Chondrocyte (in vitro differentiated cells): Measurements from ENCODE around the gene LCE6A. TPM values are rescaled to one million over a fixed set of nuclear protein-coding genes. Genes with fewer than 3 reads are reported as not detected.

Source experiments
- DNase-seq: peaks from one replicate; pipeline ENCODE4 v3.0.0; 2021; ENCODE audit warnings: mixed read lengths, low spot score
- H3K27ac Mint-ChIP-seq: one replicate; pipeline ENCODE4 v1.8.0; 2021; ENCODE audit warnings: mild to moderate bottlenecking, moderate library complexity, mixed read lengths; ENCODE audit not compliant: unreplicated experiment
- H3K27me3 Mint-ChIP-seq: 2 replicates; pipeline ENCODE4 v1.8.0; 2021; ENCODE audit warnings: low read depth, mixed read lengths
- H3K36me3 Mint-ChIP-seq: 2 replicates; pipeline ENCODE4 v1.8.0; 2021; ENCODE audit warnings: low read depth, mixed read lengths
- H3K4me1 Mint-ChIP-seq: 2 replicates; pipeline ENCODE4 v1.8.0; 2021; ENCODE audit warnings: low read depth, mild to moderate bottlenecking, mixed read lengths
- H3K4me3 Mint-ChIP-seq: one replicate; pipeline ENCODE4 v1.8.0; 2021; ENCODE audit warnings: mild to moderate bottlenecking, moderate library complexity, mixed read lengths; ENCODE audit not compliant: unreplicated experiment
- H3K9me3 Mint-ChIP-seq: 2 replicates; pipeline ENCODE4 v1.8.0; 2021; ENCODE audit warnings: low read depth, mixed read lengths
- total RNA-seq: library from RNA; stranded (reverse); gene quantifications from 3 replicates; pipeline ENCODE4 v1.2.1, GENCODE V29; 2021
- TF ChIP-seq, protein P1 (sequence below): fragments of 200-600 bp; sonication (generic); IDR thresholded peaks from 2 replicates; pipeline ENCODE4 v1.5.0; 2021; ENCODE audit warnings: antibody characterized with exemption, mild to moderate bottlenecking, moderate library complexity

The LCE6A gene
- total RNA-seq, 1 donor from 2014 or later, result not detected

DNA sequence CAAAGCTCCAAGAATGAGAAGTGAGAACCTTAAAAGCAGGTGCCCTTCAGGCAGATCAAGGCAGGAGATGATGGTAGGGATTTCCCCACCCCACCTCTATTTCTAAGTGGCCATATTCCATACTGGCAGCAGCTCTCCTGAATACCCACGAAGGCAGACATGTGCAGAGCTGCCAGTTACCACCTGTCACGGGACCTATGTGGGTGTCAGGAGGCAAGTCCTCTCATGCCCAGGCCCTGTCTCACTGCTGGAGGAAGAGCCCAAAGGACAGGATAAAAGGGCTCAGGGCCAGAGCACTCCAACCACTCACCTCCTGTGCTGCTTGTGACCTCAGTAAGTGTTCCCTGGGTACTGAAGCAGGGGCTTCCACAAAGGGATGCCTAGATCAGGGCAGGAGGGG, 31.6 kb upstream of the LCE6A start:
- no peaks in the 10 kb centered on the region for H3K36me3 Mint-ChIP-seq
- no peak for DNase-seq
- no peak overlapping the region for H3K27ac Mint-ChIP-seq
- no peak overlapping the region for H3K4me3 Mint-ChIP-seq
- no peaks in the 10 kb centered on the region for H3K27me3 Mint-ChIP-seq
- no peaks in the 10 kb centered on the region for H3K4me1 Mint-ChIP-seq
- TF ChIP-seq, protein P1, sequence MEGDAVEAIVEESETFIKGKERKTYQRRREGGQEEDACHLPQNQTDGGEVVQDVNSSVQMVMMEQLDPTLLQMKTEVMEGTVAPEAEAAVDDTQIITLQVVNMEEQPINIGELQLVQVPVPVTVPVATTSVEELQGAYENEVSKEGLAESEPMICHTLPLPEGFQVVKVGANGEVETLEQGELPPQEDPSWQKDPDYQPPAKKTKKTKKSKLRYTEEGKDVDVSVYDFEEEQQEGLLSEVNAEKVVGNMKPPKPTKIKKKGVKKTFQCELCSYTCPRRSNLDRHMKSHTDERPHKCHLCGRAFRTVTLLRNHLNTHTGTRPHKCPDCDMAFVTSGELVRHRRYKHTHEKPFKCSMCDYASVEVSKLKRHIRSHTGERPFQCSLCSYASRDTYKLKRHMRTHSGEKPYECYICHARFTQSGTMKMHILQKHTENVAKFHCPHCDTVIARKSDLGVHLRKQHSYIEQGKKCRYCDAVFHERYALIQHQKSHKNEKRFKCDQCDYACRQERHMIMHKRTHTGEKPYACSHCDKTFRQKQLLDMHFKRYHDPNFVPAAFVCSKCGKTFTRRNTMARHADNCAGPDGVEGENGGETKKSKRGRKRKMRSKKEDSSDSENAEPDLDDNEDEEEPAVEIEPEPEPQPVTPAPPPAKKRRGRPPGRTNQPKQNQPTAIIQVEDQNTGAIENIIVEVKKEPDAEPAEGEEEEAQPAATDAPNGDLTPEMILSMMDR, result no peak
- peaks cover 9% of the 10 kb centered on the region for H3K9me3 Mint-ChIP-seq

DNA sequence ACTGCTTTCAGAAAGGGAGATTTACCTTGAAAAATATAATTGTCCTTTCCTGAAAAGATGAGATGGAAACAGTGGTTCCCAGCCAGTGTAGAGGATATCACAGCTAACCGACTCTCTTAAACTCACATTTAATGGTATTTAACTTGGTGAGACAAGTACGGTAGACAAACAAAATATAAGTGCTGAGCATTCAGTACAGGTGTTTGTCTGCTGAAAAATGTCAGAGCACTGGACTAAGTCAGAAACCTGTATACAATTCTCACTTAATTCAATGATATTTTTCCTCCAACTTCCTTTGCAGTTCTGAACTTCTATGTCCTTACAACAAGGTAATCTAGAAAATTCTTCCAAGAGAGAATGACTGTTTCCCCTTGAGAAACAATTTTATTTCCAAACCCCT, 31.0 kb upstream of the LCE6A start, which contains the start of gene LCE1B:
Gene LCE1B, plus strand, starts transcription at position 301 of the 400 bp plus-strand sequence. CDS start 476 bp downstream, outside the sequence.
- TF ChIP-seq, protein P1, result no peak
- H3K27me3 Mint-ChIP-seq, result no peaks in the 10 kb centered on the region
- H3K9me3 Mint-ChIP-seq, result peaks cover 9% of the 10 kb centered on the region
- no peak for DNase-seq
- no peak within 1 kb of the TSS for H3K4me3 Mint-ChIP-seq
- H3K36me3 Mint-ChIP-seq, result no peaks in the 10 kb centered on the region
- H3K27ac Mint-ChIP-seq, result no peak within 1 kb of the TSS
- no peaks in the 10 kb centered on the region for H3K4me1 Mint-ChIP-seq

DNA sequence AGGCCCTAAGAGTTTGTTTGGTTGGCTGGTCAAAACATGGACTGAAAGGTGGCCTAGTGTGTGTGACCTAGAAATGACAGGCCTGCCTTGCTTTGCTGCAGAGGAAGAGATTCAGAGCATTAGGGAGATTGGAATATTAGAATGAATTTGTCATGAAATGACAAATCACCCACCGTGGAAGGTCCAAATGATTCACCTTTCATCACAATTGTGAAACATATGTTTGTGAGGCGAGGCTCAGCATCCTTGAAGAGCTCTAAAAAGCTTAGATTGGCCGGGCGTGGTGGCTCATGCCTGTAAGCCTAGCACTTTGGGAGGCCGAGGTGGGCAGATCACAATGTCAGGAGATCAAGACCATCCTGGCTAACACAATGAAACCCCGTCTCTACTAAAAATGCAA, 25.3 kb upstream of the LCE6A start:
- H3K9me3 Mint-ChIP-seq, result peaks cover 18% of the 10 kb centered on the region
- TF ChIP-seq, protein P1, result no peak
- H3K4me3 Mint-ChIP-seq, result no peak overlapping the region
- no peaks in the 10 kb centered on the region for H3K36me3 Mint-ChIP-seq
- H3K27me3 Mint-ChIP-seq, result no peaks in the 10 kb centered on the region
- no peaks in the 10 kb centered on the region for H3K4me1 Mint-ChIP-seq
- no peak overlapping the region for H3K27ac Mint-ChIP-seq
- DNase-seq, result no peak

DNA sequence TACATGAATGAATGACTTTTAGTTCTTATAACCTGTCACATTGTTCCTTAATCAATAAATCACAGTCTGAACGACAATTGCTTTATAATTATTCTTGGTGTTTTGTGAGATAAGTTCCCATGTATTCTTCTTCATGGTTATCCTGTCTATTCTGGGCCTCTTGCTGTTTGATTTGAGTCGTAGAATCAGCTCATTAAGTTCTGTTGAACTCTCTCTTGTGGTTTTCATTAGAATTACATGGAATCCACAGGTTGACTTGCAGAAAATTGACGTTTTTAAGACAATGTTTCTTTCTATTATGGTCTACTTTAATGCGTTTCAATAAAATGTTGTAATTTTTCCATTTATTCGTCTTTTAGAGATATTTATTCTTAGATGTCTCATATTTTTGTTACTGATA, 19.4 kb upstream of the LCE6A start:
- TF ChIP-seq, protein P1, result no peak
- H3K36me3 Mint-ChIP-seq, result no peaks in the 10 kb centered on the region
- no peak for DNase-seq
- H3K4me1 Mint-ChIP-seq, result no peaks in the 10 kb centered on the region
- no peak overlapping the region for H3K4me3 Mint-ChIP-seq
- H3K9me3 Mint-ChIP-seq, result peaks cover 4% of the 10 kb centered on the region
- no peaks in the 10 kb centered on the region for H3K27me3 Mint-ChIP-seq
- no peak overlapping the region for H3K27ac Mint-ChIP-seq

DNA sequence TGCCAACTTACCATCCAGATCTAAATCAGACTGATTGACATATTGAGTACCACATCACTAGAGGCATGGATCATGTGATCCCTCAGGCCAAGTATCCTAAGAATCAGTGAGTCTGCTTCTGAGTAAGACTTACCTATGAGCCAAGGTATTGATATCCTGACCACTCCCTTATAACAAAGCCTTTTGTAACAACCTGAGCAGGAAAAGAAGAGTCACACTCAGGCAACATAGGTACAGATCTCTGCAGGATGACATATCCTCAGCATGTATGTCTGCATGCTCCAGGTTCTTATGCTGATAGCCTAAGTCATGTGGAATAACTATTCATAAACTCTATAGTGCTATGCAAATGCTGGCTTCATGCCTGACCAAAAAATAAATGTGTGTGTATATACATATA, 17.7 kb upstream of the LCE6A start:
- H3K27ac Mint-ChIP-seq, result no peak overlapping the region
- no peaks in the 10 kb centered on the region for H3K4me1 Mint-ChIP-seq
- H3K27me3 Mint-ChIP-seq, result no peaks in the 10 kb centered on the region
- TF ChIP-seq, protein P1, result no peak
- DNase-seq, result no peak
- peaks cover 7% of the 10 kb centered on the region for H3K9me3 Mint-ChIP-seq
- no peaks in the 10 kb centered on the region for H3K36me3 Mint-ChIP-seq
- H3K4me3 Mint-ChIP-seq, result no peak overlapping the region
